OCI-LY1 (cell line): ENCODE measurements around the gene SLC44A2.
"Not testable (repeated sequence)": the region's sequence is repeated elsewhere in the genome, so short reads cannot be mapped to it uniquely, and the experiment has no call there.

Experiments used
- H2AFZ ChIP-seq: fragments of 200-600 bp; sonication (generic), shearing (Covaris generic); 2 replicates; pipeline ENCODE4 v1.6.0; 2014; ENCODE audit warnings: antibody characterized with exemption, mild to moderate bottlenecking, low read length
- H3F3A ChIP-seq: fragments of 200-600 bp; sonication (generic), shearing (Covaris generic); 2 replicates; pipeline ENCODE4 v1.6.0; 2014; ENCODE audit warnings: mild to moderate bottlenecking, antibody characterized with exemption, low read length, moderate library complexity; ENCODE audit not compliant: insufficient read depth
- H3K27ac ChIP-seq: fragments of 200-600 bp; sonication (generic); 2 replicates; pipeline ENCODE4 v1.5.1; 2014; ENCODE audit warnings: low read length, mixed run types, mild to moderate bottlenecking, low read depth; ENCODE audit not compliant: poor library complexity, severe bottlenecking
- H3K27me3 ChIP-seq: fragments of 200-600 bp; sonication (generic); 2 replicates; pipeline ENCODE4 v1.6.0; 2014; ENCODE audit warnings: antibody characterized with exemption, mild to moderate bottlenecking, low read length, moderate library complexity; ENCODE audit not compliant: insufficient read depth
- H3K36me3 ChIP-seq: fragments of 200-600 bp; sonication (generic); 2 replicates; pipeline ENCODE4 v1.6.1; 2014; ENCODE audit warnings: mild to moderate bottlenecking, antibody characterized with exemption, low read length, moderate library complexity, mixed read lengths; ENCODE audit not compliant: insufficient read depth
- H3K4me1 ChIP-seq: fragments of 200-600 bp; sonication (generic); 2 replicates; pipeline ENCODE4 v1.5.1; 2014; ENCODE audit warnings: mild to moderate bottlenecking, low read length, moderate library complexity; ENCODE audit not compliant: insufficient read depth, severe bottlenecking
- H3K4me2 ChIP-seq: fragments of 200-600 bp; sonication (generic), shearing (Covaris generic); 2 replicates; pipeline ENCODE4 v1.6.1; 2014; ENCODE audit warnings: low read length
- H3K4me3 ChIP-seq: fragments of 200-600 bp; sonication (generic); 2 replicates; pipeline ENCODE4 v1.5.1; 2014; ENCODE audit warnings: low read length, low read depth, mild to moderate bottlenecking, mixed read lengths; ENCODE audit not compliant: poor library complexity, severe bottlenecking
- H3K79me2 ChIP-seq: fragments of 200-600 bp; shearing (Covaris generic); 2 replicates; pipeline ENCODE4 v1.6.1; 2016; ENCODE audit warnings: mixed run types, low read length, mixed read lengths; ENCODE audit not compliant: insufficient read depth
- H3K9ac ChIP-seq: fragments of 200-600 bp; sonication (generic), shearing (Covaris generic); 2 replicates; pipeline ENCODE4 v1.6.1; 2014; ENCODE audit warnings: mild to moderate bottlenecking, low read length, mixed read lengths
- H3K9me2 ChIP-seq: fragments of 200-600 bp; sonication (generic), shearing (Covaris generic); 2 replicates; pipeline ENCODE4 v1.6.1; 2014; ENCODE audit warnings: low read depth, mild to moderate bottlenecking, low read length, mixed read lengths
- H3K9me3 ChIP-seq: fragments of 200-600 bp; shearing (Covaris generic); 2 replicates; pipeline ENCODE4 v1.6.1; 2014; ENCODE audit warnings: low read length, mixed read lengths
- H4K20me1 ChIP-seq: fragments of 200-600 bp; sonication (generic), shearing (Covaris generic); 2 replicates; pipeline ENCODE4 v1.6.0; 2016; ENCODE audit warnings: mild to moderate bottlenecking, low read length; ENCODE audit not compliant: insufficient read depth
- EZH2 ChIP-seq: fragments of 200-600 bp; sonication (generic), shearing (Covaris generic); IDR thresholded peaks from 2 replicates; pipeline ENCODE4 v1.8.0; 2017; ENCODE audit warnings: borderline replicate concordance, mixed run types, mild to moderate bottlenecking, antibody characterized with exemption, low read length, moderate library complexity, mixed read lengths
- TF ChIP-seq, protein P1 (sequence below): fragments of 200-600 bp; sonication (generic), shearing (Covaris generic); IDR thresholded peaks from 2 replicates; pipeline ENCODE4 v1.5.1; 2017; ENCODE audit warnings: mild to moderate bottlenecking, antibody characterized with exemption, low read length, moderate library complexity, mixed read lengths

Gene SLC44A2

DNA sequence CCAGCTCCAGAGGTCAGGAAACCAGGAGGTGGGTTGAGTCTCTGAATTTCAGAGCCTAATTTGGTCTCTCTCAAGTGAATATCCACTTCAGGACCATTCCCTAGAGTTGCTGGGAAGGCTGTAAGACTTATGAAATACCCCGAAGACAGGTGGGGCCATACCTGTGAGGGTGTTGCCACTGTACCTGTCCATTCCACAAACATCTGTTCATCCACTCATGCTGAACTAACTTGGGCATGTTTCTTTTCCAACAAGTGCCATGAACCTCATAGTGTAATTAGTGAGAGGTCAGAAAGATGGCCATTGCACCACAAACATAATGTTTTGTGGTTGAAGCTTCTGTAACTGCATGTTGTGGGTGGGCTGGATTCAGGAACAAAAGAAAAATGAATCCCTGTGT, 36.6 kb downstream of the SLC44A2 start:
- Histone ChIP-seq H3K9ac (peak overlapping the region; percentile 48; the same call in 1 of the 2 replicates), H3F3A (no peaks in the 10 kb centered on the region), H3K27me3 (no peaks in the 10 kb centered on the region), H3K27ac (peak overlapping the region; percentile 87), H3K4me3 (peak overlapping the region; percentile 46), H3K79me2 (peaks cover 99% of the 10 kb centered on the region), H3K4me1 (peaks cover 71% of the 10 kb centered on the region), H3K4me2 (peak overlapping the region; percentile 74), H4K20me1 (peaks cover 3% of the 10 kb centered on the region; the same call in 1 of the 2 replicates), H3K36me3 (peaks cover 50% of the 10 kb centered on the region), H3K9me3 (no peaks in the 10 kb centered on the region), H2AFZ (no peak overlapping the region), H3K9me2 (no peaks in the 10 kb centered on the region)
- no peak for TF ChIP-seq EZH2
- TF ChIP-seq, protein P1, sequence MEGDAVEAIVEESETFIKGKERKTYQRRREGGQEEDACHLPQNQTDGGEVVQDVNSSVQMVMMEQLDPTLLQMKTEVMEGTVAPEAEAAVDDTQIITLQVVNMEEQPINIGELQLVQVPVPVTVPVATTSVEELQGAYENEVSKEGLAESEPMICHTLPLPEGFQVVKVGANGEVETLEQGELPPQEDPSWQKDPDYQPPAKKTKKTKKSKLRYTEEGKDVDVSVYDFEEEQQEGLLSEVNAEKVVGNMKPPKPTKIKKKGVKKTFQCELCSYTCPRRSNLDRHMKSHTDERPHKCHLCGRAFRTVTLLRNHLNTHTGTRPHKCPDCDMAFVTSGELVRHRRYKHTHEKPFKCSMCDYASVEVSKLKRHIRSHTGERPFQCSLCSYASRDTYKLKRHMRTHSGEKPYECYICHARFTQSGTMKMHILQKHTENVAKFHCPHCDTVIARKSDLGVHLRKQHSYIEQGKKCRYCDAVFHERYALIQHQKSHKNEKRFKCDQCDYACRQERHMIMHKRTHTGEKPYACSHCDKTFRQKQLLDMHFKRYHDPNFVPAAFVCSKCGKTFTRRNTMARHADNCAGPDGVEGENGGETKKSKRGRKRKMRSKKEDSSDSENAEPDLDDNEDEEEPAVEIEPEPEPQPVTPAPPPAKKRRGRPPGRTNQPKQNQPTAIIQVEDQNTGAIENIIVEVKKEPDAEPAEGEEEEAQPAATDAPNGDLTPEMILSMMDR: no peak

DNA sequence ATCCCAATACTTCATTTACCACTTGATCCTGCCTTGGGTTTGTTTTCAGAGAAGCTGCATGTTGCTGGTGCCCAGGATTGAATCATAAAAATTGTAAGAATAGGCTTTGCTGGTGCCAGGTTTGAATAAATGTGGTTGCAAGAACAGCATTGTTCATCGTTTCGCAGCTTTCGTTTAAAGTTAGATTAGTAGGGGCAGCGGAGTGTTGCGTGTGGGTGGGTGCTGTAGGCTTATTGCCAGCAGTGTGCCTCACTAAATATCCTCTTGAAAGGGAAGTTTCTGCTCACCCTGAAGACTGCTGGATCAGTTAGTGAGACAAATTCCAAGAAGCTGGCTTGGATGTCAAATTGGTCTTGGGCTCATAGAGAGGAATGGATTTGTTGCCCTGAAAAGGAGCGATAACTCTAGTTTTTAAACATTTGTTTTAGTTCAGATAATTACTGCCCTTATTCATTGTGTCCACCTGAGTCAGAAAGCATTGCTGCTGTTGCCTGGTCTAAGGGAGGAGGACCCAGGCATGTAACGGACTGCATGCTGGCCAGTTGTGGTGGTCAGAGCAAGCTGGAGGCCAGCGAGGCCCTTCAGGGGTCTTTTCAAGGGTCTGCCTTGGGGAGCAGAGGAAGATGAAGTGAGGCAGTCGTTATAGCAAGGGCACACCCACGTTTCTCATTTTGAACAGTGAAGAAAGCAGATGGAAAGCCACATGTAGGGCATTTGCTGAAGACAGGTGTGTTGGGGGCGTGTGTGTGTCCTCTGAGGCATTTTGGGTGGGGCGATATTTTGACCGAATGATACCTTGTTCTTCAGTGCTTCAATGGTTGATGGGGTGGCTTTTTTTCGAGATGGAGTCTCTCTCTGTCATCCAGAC, 37.3 kb downstream of the SLC44A2 start:
- Histone ChIP-seq H3K9me3 (no peaks in the 10 kb centered on the region), H3K9ac (peak overlapping the region; percentile 48; the same call in 1 of the 2 replicates), H3K79me2 (peaks cover 99% of the 10 kb centered on the region), H4K20me1 (peaks cover 3% of the 10 kb centered on the region; the same call in 1 of the 2 replicates), H3K4me3 (peak overlapping the region; percentile 46), H3K27ac (peak overlapping the region; percentile 87), H3K4me1 (peaks cover 67% of the 10 kb centered on the region), H3K9me2 (no peaks in the 10 kb centered on the region), H3K27me3 (no peaks in the 10 kb centered on the region), H3F3A (no peaks in the 10 kb centered on the region), H2AFZ (no peak overlapping the region), H3K36me3 (peaks cover 49% of the 10 kb centered on the region), H3K4me2 (peak overlapping the region; percentile 74)
- no peak for TF ChIP-seq EZH2
- TF ChIP-seq, protein P1: no peak

DNA sequence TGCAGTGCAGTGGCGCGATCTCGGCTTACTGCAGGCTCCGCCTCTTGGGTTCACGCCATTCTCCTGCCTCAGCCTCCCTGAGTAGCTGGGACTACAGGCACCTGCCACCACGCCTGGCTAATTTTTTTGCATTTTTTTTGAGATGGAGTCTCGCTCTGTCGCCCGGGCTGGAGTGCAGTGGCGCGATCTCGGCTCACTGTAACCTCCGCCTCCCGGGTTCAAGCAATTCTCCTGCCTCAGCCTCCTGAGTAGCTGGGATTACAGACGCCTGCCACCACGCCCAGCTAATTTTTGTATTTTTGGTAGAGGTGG, 37.9 kb downstream of the SLC44A2 start:
- H3K9me3 ChIP-seq, H2AFZ ChIP-seq, H4K20me1 ChIP-seq, H3F3A ChIP-seq, H3K9ac ChIP-seq, H3K27me3 ChIP-seq, H3K9me2 ChIP-seq: not testable (repeated sequence)
- Histone ChIP-seq H3K4me1 (peaks cover 66% of the 10 kb centered on the region), H3K36me3 (peaks cover 52% of the 10 kb centered on the region), H3K79me2 (peaks cover 99% of the 10 kb centered on the region), H3K4me2 (peak overlapping the region; percentile 74), H3K4me3 (peak overlapping the region; percentile 46), H3K27ac (peak overlapping the region; percentile 87)

DNA sequence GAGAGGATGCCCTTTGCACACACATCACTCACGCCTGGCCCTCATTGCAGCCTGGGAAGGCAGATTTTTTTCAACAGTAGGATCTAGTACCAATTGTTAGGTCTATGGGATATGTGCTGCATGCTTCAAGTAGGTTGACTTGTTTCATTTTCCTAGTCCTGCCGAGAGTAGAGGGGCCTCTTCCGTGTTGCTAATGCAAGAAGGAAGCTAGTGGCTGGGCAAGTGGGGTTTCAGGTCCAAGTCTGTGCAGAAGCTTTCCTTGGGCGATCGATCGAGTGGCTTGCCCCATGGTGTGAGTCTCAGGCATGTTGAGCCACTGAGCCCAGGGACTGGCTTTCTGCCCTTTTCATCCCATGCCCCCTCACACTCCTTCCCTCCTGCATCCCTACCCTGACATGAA, 42.5 kb downstream of the SLC44A2 start:
- TF ChIP-seq EZH2: no peak
- TF ChIP-seq, protein P1: no peak
- no peaks in the 10 kb centered on the region for H3K27me3 ChIP-seq
- H3K9me3 ChIP-seq: no peaks in the 10 kb centered on the region
- H3K36me3 ChIP-seq: peaks cover 68% of the 10 kb centered on the region
- H3K4me2 ChIP-seq: no peak overlapping the region
- H3K4me3 ChIP-seq: no peak overlapping the region
- H2AFZ ChIP-seq: no peak overlapping the region
- H3K79me2 ChIP-seq: peaks cover 86% of the 10 kb centered on the region
- H3K4me1 ChIP-seq: peaks cover 20% of the 10 kb centered on the region
- H3K27ac ChIP-seq: no peak overlapping the region
- no peak overlapping the region for H3K9ac ChIP-seq
- no peaks in the 10 kb centered on the region for H3F3A ChIP-seq
- H4K20me1 ChIP-seq: peaks cover 3% of the 10 kb centered on the region; the same call in 1 of the 2 replicates
- H3K9me2 ChIP-seq: no peaks in the 10 kb centered on the region
